Fibroblast of mammary gland (primary cell): ENCODE results near the gene NUP210.
"Not testable (repeated sequence)": the region's sequence is repeated elsewhere in the genome, so short reads cannot be mapped to it uniquely, and the experiment has no call there.

Experiments
- DNase-seq: peaks from one replicate; pipeline ENCODE4 v3.0.0-alpha.2; 2010; ENCODE audit warnings: low read depth
- H3K4me3 ChIP-seq: 2 replicates; pipeline ENCODE4 v1.5.1; 2011; ENCODE audit warnings: low read depth, mild to moderate bottlenecking, low read length, moderate library complexity; ENCODE audit not compliant: control insufficient read depth
- TF ChIP-seq, protein P1 (sequence below): conservative IDR thresholded peaks from 2 replicates; pipeline ENCODE4 v1.5.1; 2011; ENCODE audit warnings: low read depth, low read length, inconsistent platforms; ENCODE audit not compliant: control insufficient read depth, insufficient read depth

Gene NUP210

DNA sequence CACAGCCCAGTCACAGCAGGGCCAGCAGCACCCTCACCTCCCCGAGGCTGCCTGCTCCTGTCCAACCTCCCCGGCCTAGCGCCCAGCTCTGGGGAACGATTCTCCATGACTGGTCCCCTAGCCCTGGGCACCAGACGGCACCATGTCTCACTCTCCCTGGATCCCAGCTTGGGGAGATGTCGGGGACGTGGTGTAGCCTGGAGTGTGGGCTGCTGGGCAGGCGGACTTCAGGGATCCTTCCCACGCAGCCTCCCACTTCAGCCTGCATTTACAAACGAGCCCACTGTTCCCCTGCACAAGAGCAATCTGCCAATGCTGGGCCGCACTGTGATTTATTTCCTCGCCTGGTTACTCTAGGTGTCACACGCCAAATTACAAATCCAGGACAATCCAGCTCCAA lies 31.3 kb downstream of the NUP210 start:
- no peak for DNase-seq
- TF ChIP-seq, protein P1, sequence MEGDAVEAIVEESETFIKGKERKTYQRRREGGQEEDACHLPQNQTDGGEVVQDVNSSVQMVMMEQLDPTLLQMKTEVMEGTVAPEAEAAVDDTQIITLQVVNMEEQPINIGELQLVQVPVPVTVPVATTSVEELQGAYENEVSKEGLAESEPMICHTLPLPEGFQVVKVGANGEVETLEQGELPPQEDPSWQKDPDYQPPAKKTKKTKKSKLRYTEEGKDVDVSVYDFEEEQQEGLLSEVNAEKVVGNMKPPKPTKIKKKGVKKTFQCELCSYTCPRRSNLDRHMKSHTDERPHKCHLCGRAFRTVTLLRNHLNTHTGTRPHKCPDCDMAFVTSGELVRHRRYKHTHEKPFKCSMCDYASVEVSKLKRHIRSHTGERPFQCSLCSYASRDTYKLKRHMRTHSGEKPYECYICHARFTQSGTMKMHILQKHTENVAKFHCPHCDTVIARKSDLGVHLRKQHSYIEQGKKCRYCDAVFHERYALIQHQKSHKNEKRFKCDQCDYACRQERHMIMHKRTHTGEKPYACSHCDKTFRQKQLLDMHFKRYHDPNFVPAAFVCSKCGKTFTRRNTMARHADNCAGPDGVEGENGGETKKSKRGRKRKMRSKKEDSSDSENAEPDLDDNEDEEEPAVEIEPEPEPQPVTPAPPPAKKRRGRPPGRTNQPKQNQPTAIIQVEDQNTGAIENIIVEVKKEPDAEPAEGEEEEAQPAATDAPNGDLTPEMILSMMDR, result no peak

DNA sequence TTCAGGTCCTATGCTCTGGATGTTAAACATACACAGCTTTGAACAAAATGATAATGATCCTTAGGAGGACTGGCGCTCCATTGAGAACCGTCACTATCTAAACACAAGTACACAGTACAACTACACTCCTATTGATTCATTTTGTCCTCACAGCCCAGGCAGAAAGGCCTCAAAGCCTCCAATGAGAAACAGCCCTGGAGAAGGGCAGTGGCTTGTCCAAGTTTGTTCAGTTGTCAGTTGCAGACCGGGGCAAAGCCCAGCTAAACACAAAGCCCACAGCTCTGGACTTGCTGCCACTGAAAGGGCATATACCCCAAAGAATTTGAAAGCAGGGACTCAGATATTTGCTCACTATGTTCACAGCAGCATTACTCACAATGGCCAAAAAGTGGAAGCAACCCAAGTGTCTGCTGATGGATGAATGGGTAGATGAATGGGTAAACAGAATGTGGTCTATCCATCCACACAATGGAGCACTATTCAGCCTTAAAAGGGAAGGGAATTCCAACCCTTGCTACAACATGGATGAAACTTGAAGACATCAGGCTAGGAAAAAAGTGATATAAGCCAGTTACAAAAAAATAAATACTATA lies 34.7 kb downstream of the NUP210 start:
- DNase-seq, result no peak
- no peak overlapping the region for H3K4me3 ChIP-seq
- TF ChIP-seq, protein P1, result no peak

More for the DNA sequence above, 31.3 kb downstream of the NUP210 start:
- H3K4me3 ChIP-seq, result no peak overlapping the region

DNA sequence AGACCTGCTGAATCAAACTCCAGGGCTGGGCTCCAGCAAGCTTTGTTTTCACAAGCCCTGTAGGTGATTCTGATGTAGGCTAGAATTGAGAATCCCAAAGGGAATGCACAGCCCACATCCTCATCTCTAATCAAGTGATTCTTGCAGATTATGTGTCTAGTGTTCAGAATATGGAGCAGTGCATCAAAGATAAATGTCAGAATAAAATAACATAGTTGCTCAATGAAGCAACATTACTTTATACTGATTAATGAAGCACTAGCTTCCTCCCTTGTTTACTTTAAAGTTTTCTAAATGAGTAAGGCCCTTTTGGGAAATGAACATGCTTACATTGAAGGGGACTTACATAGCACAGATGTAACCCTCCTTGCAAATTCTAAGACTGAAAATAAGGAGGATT lies 39.2 kb downstream of the NUP210 start:
- DNase-seq, result peak; percentile 5
- H3K4me3 ChIP-seq, result no peak overlapping the region
- TF ChIP-seq, protein P1, result no peak

DNA sequence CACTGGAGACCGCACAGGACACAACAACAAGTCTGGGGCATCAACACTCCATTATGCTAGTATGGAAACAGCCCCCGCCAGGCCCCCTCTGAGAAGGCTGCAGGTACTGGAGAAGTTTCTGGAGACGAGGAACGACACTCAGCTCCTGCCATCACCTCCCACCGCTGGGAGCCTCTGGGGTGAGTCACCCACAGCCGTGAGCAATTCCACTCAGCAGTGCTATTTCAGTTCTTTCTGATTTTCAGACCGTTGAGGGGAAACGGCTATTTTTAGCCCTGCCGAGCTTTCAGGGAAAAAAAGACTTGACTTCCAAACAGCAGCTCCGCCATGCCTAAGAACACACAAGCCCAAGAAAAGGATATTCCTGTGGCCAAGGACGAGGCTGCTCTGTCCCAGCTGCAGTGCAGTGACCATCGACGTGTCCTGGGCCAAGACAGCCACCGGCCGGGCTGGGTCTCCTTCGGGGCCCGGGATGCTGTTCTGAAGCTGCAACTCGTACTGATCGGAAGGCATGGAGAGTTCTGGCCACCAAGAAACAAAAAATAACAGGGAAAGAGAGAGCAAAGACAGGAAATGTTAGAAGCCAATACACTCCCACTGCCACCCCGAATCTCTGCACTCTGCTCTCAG lies 40.8 kb downstream of the NUP210 start:
- DNase-seq, result peak; percentile 64
- TF ChIP-seq, protein P1, result no peak
- no peak overlapping the region for H3K4me3 ChIP-seq

DNA sequence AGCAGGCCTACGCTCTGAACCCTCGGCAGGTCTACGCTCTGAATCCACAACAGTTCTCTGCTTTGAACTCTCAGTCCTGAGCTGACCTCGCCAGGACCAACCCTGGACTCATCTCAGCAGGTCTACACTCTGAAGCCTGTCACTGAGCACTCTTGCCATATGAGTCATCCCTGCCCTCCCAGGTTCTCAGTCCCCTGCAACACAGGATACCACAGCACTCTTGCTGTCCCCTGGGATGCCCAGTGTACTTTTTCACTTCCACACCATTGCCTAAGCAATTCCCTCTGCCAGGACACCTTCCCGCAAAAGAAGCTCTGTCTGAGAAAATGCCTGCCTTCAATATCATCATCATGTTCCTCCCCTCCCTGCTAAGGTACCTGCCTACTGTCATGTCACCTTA lies 42.0 kb downstream of the NUP210 start:
- no peak overlapping the region for H3K4me3 ChIP-seq
- TF ChIP-seq, protein P1, result no peak
- peak; percentile 37 for DNase-seq

DNA sequence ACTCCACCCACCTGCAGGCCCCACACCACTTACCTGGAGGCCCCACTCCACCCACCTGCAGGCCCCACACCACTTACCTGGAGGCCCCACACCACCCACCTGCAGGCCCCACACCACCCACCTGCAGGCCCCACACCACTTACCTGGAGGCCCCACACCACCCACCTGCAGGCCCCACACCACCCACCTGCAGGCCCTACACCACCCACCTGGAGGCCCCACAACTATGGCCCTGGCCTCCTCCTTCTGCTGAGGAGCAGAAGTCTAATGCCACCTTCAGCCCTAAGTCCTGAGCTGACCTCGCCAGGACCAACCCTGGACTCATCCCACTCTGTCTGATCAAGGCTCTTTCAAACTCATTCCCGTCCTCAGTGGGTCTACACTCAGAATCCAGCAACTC lies 42.4 kb downstream of the NUP210 start:
- H3K4me3 ChIP-seq, DNase-seq: not testable (repeated sequence)

DNA sequence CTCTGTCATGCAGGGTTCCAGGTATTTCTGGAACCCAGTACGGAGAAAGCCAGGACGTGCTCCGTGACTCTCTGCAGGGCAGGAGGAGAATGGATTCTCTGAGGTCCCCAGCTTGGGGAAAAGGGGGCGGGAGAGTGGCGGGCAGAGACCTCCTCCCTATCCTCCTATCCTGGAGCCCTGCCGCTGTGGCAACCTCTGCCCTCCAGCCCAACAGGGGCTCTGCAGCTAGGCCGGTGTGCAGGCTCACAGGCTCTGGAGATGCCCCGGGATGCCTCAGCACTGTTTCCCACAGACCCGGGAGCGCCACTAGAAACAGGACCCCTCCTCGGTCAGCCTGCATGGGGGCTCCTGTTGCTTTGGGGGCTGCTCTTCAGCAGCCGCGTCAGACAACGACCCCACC lies 43.1 kb downstream of the NUP210 start:
- TF ChIP-seq, protein P1, result no peak
- DNase-seq, result no peak
- H3K4me3 ChIP-seq, result no peak overlapping the region
